HG03097 (cell line): ENCODE measurements around the gene RASA1.

Experiments used
- ATAC-seq: cut with Tn5 transposase; IDR thresholded peaks from one replicate; pipeline ENCODE4 v1.9.1; 2021; ENCODE audit not compliant: unreplicated experiment, low FRiP score

RASA1 gene

GRCh38 chr5:87354496-87354895 is 86.8 kb downstream of the RASA1 start:
- peak; percentile 90 for ATAC-seq

DNA sequence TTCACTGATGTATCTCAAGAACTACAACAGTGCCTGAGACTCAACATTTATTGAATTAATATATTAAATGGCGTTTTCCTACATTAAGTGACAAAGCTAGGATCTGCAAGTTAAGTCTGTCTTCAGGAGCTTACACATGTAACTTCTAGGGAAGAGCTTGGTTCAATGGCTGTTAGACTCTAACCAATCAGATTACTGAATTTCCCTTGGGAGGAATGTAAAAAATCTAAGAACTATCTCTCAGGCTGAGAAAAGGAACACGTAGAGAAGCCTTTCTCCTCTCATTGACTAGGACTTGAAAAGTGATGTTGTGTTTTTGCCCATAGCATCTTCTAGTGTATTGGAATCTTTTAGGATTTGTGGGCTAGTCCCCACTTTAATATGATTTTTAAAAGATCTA is 91.4 kb downstream of the RASA1 start:
- no peak for ATAC-seq

DNA sequence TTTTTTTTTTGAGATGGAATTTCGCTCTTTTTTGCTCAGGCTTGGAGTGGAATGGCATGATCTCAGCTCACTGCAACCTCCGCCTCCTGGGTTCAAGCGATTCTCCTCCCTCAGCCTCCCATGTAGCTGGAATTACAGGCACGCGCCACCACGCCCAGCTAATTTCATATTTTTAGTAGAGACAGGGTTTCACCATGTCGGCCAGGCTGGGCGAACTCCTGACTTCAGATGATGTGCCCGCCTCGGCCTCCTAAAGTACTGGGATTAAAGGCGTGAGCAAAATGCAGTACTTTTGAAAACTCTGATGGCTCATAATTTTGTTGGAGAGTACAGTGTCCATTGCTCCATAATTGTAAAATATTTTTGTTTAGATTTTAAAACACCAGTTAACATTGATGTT is 92.4 kb downstream of the RASA1 start:
- ATAC-seq: no peak

DNA sequence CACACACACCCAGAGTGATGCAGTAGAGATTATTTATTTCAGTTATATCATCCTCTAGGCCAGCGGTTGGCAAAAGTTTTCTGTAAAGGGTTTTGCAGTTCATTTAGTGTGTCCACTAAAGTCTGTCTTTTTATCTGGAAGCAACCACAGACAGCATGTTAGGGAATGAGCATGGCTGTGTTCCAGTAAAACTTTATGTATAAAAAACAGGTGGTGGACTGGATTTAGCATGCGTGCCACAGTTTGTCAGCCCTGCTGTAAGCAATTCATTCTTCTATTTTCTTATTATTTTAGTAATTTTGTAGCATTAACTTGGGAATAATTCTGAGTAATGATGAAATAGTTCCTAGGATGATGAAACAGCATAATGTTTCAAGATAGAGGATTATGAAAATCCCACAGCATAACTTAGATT is 93.4 kb downstream of the RASA1 start:
- no peak for ATAC-seq

DNA sequence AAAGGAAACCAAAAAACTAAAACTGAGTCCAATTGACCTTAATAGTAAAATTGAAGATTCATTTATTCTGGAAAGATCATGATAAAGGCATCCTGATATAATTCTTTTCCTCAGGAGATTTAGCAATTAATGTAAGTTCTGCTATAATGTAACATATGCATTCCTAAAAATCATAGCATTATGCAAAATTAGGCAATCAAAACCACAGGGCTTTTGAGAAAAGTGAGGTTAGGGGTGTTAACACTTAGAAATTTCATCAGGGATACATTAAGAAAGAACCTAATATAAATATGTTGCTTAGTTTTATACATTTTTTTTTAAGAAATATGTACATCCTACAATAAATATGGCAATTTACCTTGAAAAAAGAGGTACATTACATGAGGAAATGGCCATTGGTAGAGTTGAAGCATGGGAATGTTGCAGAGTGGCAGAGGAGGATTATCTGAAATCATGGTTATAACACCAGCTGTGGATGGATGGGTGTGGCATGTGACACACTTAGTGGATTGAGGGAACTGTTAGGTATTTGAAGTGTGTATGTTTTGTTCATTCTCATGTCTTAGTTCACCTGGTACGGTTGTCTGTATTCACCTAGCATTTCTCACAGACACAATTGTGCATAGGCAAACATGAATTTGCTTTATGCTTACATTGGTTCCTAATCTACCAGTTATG is 94.0 kb downstream of the RASA1 start:
- ATAC-seq: no peak

GRCh38 chr5:87367243-87367642 is 99.6 kb downstream of the RASA1 start:
- no peak for ATAC-seq

- no peak for ATAC-seq
These were observed 100.9 kb downstream of the RASA1 start for GRCh38 chr5:87368601-87369000.

GRCh38 chr5:87369431-87369830 is 101.7 kb downstream of the RASA1 start:
- ATAC-seq: no peak

- ATAC-seq: no peak
These were observed 105.0 kb downstream of the RASA1 start for GRCh38 chr5:87372705-87373104.

GRCh38 chr5:87382224-87382623 is 114.5 kb downstream of the RASA1 start:
- no peak for ATAC-seq

- no peak for ATAC-seq
These were observed 115.5 kb downstream of the RASA1 start for GRCh38 chr5:87383216-87383615.

DNA sequence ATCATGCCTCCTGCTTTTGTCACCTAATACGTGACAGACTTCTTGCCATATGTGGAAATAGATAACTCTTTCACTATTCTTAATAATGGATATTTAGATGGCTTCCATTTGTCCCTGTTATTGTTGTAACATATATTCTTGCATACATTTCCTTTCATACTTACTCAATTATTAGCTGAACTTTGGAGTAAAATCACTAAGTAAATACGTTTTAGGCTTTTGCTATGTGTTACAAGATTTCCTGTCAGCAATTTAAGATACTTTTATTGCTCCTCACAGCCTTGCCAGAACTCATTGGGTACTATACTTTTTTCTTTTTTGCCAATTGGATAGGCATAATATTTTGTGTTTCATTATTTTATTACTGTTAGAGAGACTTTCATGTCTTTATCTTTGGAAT is 118.1 kb downstream of the RASA1 start:
- no peak for ATAC-seq

DNA sequence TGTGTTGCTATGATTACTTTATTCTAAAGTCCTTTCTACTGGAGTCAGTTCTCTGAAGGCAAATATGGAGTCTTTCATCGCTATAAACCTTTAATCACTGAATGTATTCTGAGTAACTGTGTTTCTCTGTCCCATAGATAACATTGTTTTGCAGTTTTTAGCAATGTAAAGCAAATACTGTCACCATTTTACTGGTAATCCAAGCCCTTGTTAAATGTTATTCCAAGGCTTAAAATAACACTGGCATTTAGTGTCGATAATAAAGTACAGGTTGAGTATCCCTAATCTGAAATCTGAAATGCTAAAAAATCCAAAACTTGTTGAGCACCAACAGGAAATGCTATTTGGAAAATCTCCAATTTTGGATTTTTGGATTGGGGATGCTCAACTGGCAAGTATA is 120.4 kb downstream of the RASA1 start:
- no peak for ATAC-seq

GRCh38 chr5:87389296-87390034 is 121.8 kb downstream of the RASA1 start:
- no peak for ATAC-seq

GRCh38 chr5:87390075-87390474 is 122.4 kb downstream of the RASA1 start:
- ATAC-seq: no peak

DNA sequence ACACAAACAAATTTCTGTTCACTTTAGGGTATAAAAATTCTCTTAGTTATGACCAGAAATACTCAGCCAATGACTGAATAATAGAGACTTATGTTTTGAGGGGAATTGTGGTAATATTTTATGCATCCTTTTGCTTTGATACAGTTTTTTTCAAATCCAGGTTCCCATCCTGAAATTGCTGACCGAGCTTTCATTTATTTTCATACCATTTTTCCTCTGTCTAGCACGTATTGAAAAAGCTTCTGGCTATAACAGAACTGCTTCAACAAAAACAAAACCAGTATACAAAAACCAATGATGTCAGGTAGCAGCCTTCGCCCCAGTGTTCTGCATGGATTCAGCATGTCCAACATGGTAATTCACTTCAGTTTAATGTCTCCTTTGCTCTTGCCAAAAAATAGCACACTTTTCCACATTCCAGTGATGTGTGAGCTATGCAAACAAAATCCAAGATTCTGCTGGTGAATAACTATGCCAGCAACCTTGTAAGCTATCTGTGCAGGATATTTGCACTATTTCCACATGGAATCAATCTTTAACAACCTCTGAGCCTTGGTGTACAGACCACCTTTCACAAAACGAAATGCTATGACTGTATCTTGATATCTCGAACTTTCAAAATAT is 123.0 kb downstream of the RASA1 start:
- no peak for ATAC-seq

DNA sequence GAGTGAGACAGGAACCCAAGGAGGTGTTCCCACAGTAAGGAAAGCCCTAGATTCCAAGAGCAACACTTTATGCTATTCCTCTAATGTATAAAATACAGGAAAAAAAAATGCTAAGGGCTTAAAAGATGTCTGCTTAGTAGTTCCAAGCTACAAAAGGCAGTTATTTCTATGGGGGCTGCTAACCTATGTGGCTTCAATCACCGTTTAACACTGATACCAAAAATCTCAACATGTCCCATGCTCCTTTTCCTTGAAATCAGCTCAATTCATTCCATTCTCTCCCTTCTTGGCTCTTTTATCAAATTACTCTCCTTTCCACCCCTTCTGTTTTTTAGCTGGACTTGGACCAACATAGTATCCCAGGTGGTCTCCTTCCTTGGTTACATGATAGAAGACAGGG is 124.5 kb downstream of the RASA1 start:
- no peak for ATAC-seq

DNA sequence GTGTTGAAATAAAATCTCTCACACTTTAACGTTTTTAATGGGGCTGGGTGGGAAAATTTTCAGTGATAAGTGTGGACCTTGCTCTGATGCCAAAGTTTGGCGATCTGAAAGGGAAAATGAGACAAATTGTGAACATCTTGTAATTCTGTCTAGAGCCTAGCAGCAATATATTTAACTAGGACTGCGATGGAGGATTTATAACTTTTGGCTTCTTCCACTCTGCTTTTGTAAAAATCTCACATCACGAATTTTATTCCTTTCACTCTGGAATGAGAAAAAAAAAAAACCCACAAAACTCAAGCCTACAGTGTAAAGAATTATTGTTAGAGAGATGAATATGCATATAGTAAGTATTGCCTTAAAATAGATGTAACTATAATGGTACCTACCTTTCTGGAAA is 125.1 kb downstream of the RASA1 start:
- ATAC-seq: no peak

DNA sequence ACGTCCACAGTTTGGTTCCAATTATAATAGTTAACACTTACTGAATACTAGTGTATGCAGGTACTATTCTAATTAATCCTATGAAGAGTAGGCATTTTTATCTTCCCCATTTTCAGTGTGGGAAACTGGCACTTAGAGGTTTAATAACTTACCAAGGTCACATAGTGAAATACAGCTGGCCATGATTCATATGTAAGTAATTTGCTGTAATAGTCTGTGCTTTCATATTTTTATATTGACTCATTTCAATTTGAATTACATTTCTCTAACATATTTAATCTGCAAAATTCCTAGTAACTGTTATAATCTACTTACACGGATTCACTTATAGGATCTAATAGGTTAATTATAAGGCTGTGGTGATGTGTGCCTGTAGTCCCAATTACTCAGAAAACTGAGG is 125.6 kb downstream of the RASA1 start:
- no peak for ATAC-seq

GRCh38 chr5:87394411-87395165 is 126.9 kb downstream of the RASA1 start:
- ATAC-seq: no peak

- no peak for ATAC-seq
These were observed 131.4 kb downstream of the RASA1 start for GRCh38 chr5:87398981-87399614.
